Subcutaneous abdominal adipose tissue (tissue), 5 donors: ENCODE data around the gene ACER1.
A peak's percentile ranks its signal among the peaks of the same experiment; 100 is the strongest.
"Not testable (repeated sequence)": the region's sequence is repeated elsewhere in the genome, so short reads cannot be mapped to it uniquely, and the experiment has no call there.

Experiments
- H3K27ac ChIP-seq: one replicate; pipeline ENCODE4 v1.7.0; 2013; ENCODE audit warnings: low read depth, mild to moderate bottlenecking, inconsistent platforms, low read length, moderate library complexity
- H3K27me3 ChIP-seq, 5 donors: one replicate each; pipeline ENCODE4 v1.7.0; 2013; ENCODE audit warnings: low read length in 5 of 5, inconsistent platforms in 1 of 5; ENCODE audit not compliant: control insufficient read depth in 5 of 5, insufficient read depth in 4 of 5
- H3K36me3 ChIP-seq, 5 donors: one replicate each; pipeline ENCODE4 v1.7.0; 2013; ENCODE audit warnings: low read length in 5 of 5; ENCODE audit not compliant: control insufficient read depth in 5 of 5, insufficient read depth in 5 of 5
- H3K4me1 ChIP-seq, 5 donors: one replicate each; pipeline ENCODE4 v1.7.0; 2013; ENCODE audit warnings: low read length in 5 of 5, mild to moderate bottlenecking in 3 of 5, moderate library complexity in 1 of 5; ENCODE audit not compliant: control insufficient read depth in 5 of 5, insufficient read depth in 5 of 5
- H3K4me3 ChIP-seq, 5 donors: one replicate each; pipeline ENCODE4 v1.7.0; 2013; ENCODE audit warnings: low read length in 5 of 5, low read depth in 1 of 5
- H3K9ac ChIP-seq, 5 donors: one replicate each; pipeline ENCODE4 v1.7.0; 2013; ENCODE audit warnings: low read length in 5 of 5, mild to moderate bottlenecking in 4 of 5, moderate library complexity in 3 of 5
- H3K9me3 ChIP-seq, 5 donors: one replicate each; pipeline ENCODE4 v1.7.0; 2013; ENCODE audit warnings: low read length in 5 of 5; ENCODE audit not compliant: control insufficient read depth in 5 of 5
- donor health status: healthy.
- donor health status: healthy.
- donor health status: healthy.
- donor health status: healthy.
- donor health status: healthy.

The ACER1 gene

GRCh38 chr19:6312018-6312417 is 21.4 kb downstream of the ACER1 start:
- H3K9ac ChIP-seq, result no peak overlapping the region
- no peak overlapping the region for H3K27ac ChIP-seq
- H3K4me3 ChIP-seq, result no peak overlapping the region
- peaks cover 0 to 7% (median 0%) of the 10 kb centered on the region in 5 donors for H3K9me3 ChIP-seq
- peaks cover 3 to 6% (median 4%) of the 10 kb centered on the region in 5 donors for H3K27me3 ChIP-seq
- H3K36me3 ChIP-seq, result no peaks in the 10 kb centered on the region
- no peaks in the 10 kb centered on the region for H3K4me1 ChIP-seq

DNA sequence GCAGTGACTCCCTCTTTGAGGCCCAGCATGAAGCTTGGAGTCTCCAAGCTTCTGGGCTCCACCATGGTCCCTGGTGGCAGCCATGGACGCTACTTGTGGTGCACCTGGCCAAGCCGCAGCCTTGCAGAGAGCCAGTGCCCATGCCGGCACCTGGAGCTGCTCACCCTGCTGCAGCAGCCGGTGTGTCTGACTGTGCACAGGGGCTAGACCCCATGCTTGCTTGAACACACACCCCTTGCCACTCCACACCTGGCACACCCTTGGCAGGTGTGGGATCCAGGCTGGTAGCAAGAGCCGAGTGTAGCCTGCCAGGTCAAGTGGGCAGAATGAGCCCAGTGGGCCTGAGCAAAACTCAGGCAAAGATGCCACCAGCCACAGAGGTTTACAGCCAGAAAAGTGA is 35.0 kb downstream of the ACER1 start:
- no peak overlapping the region for H3K27ac ChIP-seq
- H3K4me3 ChIP-seq, result no peak overlapping the region
- peaks cover 0 to 8% (median 7%) of the 10 kb centered on the region in 5 donors for H3K9me3 ChIP-seq
- H3K27me3 ChIP-seq, result peaks cover 0 to 4% (median 0%) of the 10 kb centered on the region in 5 donors
- no peaks in the 10 kb centered on the region for H3K4me1 ChIP-seq
- H3K36me3 ChIP-seq, result no peaks in the 10 kb centered on the region
- H3K9ac ChIP-seq, result no peak overlapping the region

- Histone ChIP-seq H3K27ac (no peak overlapping the region), H3K9me3 (peaks cover 5 to 20% (median 18%) of the 10 kb centered on the region in 5 donors), H3K9ac (no peak overlapping the region), H3K4me3 (no peak overlapping the region), H3K36me3 (no peaks in the 10 kb centered on the region), H3K27me3 (peaks cover 0 to 4% (median 0%) of the 10 kb centered on the region in 5 donors), H3K4me1 (no peaks in the 10 kb centered on the region)
These were observed 36.2 kb downstream of the ACER1 start for GRCh38 chr19:6297202-6297601.

- H3K9ac ChIP-seq, result no peak overlapping the region
- H3K9me3 ChIP-seq, result peaks cover 15 to 67% (median 60%) of the 10 kb centered on the region in 5 donors
- no peaks in the 10 kb centered on the region for H3K27me3 ChIP-seq
These were observed 41.4 kb downstream of the ACER1 start for GRCh38 chr19:6292006-6292405.

GRCh38 chr19:6288737-6289136 is 44.7 kb downstream of the ACER1 start:
- H3K9me3 ChIP-seq, result peaks cover 20 to 78% (median 71%) of the 10 kb centered on the region in 5 donors
- no peaks in the 10 kb centered on the region for H3K27me3 ChIP-seq
- H3K9ac ChIP-seq, result no peak overlapping the region
- no peak overlapping the region for H3K27ac ChIP-seq
- H3K36me3 ChIP-seq, result no peaks in the 10 kb centered on the region
- no peaks in the 10 kb centered on the region for H3K4me1 ChIP-seq
- H3K4me3 ChIP-seq, result peak overlapping the region in 1 of 5 donors; percentile 41

More at GRCh38 chr19:6292006-6292405, 41.4 kb downstream of the ACER1 start:
- Histone ChIP-seq H3K4me3 (peak overlapping the region in 4 of 5 donors; percentile 5 to 51 (median 17)), H3K36me3 (no peaks in the 10 kb centered on the region), H3K4me1 (no peaks in the 10 kb centered on the region), H3K27ac (no peak overlapping the region)

- H3K4me1 ChIP-seq, result no peaks in the 10 kb centered on the region
- H3K9me3 ChIP-seq, result peaks cover 15 to 65% (median 58%) of the 10 kb centered on the region in 5 donors
- H3K4me3 ChIP-seq, result peak overlapping the region in 4 of 5 donors; percentile 13 to 62 (median 34)
- H3K27ac ChIP-seq, result no peak overlapping the region
- no peaks in the 10 kb centered on the region for H3K36me3 ChIP-seq
- H3K27me3 ChIP-seq, result no peaks in the 10 kb centered on the region
- H3K9ac ChIP-seq, result no peak overlapping the region
These were observed 46.0 kb downstream of the ACER1 start for GRCh38 chr19:6287269-6287885.

DNA sequence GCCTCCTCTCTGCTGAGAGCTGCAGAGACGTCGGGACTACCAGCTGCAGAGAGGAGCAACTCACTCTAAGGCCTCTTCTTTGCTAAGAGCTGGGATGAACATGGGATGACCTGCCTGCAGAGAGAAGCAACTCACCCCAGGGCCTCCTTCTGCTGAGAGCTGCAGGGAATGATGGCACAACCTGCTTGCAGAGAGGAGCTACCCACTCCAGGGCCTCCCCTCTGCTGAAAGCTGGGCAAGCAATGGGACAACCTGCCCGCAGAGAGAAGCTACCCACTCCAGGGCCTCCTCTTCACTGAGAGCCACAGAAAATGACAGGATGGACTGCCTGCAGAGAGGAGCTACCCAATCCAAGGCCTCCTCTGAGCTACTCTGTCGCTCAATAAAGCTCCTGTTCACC is 46.7 kb downstream of the ACER1 start:
- peak overlapping the region in 4 of 5 donors; percentile 13 to 62 (median 34) for H3K4me3 ChIP-seq
- H3K9me3 ChIP-seq, result peaks cover 9 to 58% (median 51%) of the 10 kb centered on the region in 5 donors
- no peaks in the 10 kb centered on the region for H3K27me3 ChIP-seq
- no peaks in the 10 kb centered on the region for H3K4me1 ChIP-seq
- H3K27ac ChIP-seq, result no peak overlapping the region
- H3K9ac ChIP-seq, result no peak overlapping the region
- H3K36me3 ChIP-seq, result no peaks in the 10 kb centered on the region

DNA sequence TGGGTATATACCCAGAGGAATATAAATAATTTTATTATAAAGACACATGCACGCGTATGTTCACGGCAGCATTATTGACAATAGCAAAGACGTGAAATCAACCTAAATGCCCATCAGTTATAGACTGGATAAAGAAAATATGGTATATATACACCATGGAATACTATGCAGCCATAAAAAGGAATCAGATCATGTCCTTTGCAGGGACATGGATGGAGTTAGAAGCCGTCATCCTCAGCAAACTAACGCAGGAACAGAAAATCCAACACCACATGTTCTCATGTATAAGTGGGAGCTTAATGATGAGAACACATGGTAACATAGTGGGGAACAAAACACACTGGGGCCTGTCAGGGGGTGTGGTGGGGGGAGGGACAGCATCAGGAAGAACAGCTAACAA is 51.0 kb downstream of the ACER1 start:
- Histone ChIP-seq H3K4me1 (peaks cover 4 to 24% (median 19%) of the 10 kb centered on the region in 5 donors), H3K9me3 (peaks cover 6 to 19% (median 18%) of the 10 kb centered on the region in 5 donors)
- H3K27ac ChIP-seq, H3K4me3 ChIP-seq, H3K27me3 ChIP-seq, H3K9ac ChIP-seq, H3K36me3 ChIP-seq: not testable (repeated sequence)

- Histone ChIP-seq H3K27me3 (no peaks in the 10 kb centered on the region), H3K4me3 (peak within 1 kb of the TSS; percentile 64 to 80 (median 75)), H3K9me3 (no peaks in the 10 kb centered on the region), H3K4me1 (peaks cover 8 to 47% (median 42%) of the 10 kb centered on the region in 5 donors), H3K36me3 (peaks cover 0 to 3% (median 0%) of the 10 kb centered on the region in 5 donors), H3K9ac (peak within 1 kb of the TSS; percentile 72 to 96 (median 89)), H3K27ac (peak within 1 kb of the TSS; percentile 30)
These were observed 53.4 kb downstream of the ACER1 start, which contains the start of gene MLLT1 for GRCh38 chr19:6279931-6280591. Gene MLLT1 (minus strand): TSS chr19:6279975. CDS start chr19:6279784, 191 bp downstream.

- peak overlapping the region in 4 of 5 donors; percentile 72 to 96 (median 89) for H3K9ac ChIP-seq
- peak overlapping the region in 3 of 5 donors; percentile 74 to 80 (median 76) for H3K4me3 ChIP-seq
- H3K4me1 ChIP-seq, result peaks cover 8 to 52% (median 47%) of the 10 kb centered on the region in 5 donors
- peak overlapping the region; percentile 30 for H3K27ac ChIP-seq
- H3K9me3 ChIP-seq, result no peaks in the 10 kb centered on the region
- peaks cover 0 to 3% (median 0%) of the 10 kb centered on the region in 5 donors for H3K36me3 ChIP-seq
- no peaks in the 10 kb centered on the region for H3K27me3 ChIP-seq
These were observed 53.8 kb downstream of the ACER1 start for GRCh38 chr19:6279620-6279930.
